Upper lobe of left lung (tissue), 6 donors: ENCODE data around the gene CTR9. TPM values are rescaled to one million over a fixed set of nuclear protein-coding genes. Genes with fewer than 3 reads are reported as not detected.

Experiments used
- ATAC-seq, 2 donors: fragments of 200-7000 bp; cut with Tn5 transposase; one replicate each; pipeline ENCODE4 v1.9.1; 2022; ENCODE audit warnings: mild to moderate bottlenecking in 2 of 2, moderate library complexity in 2 of 2; ENCODE audit not compliant: low FRiP score in 2 of 2
- DNase-seq, 2 donors: peaks; one replicate each; pipeline ENCODE4 v3.0.0-alpha.2; 2019 to 2020
- H3K27ac ChIP-seq, 4 donors: fragments of 200-600 bp; sonication (generic); one replicate each; pipeline ENCODE4 v1.5.1; 2016 to 2019
- H3K27me3 ChIP-seq, 4 donors: fragments of 200-600 bp; sonication (generic); one replicate each; pipeline ENCODE4 v1.5.1; 2017 to 2019
- H3K36me3 ChIP-seq, 4 donors: fragments of 200-600 bp; sonication (generic); one replicate each; pipeline ENCODE4 v1.5.1; 2016 to 2019
- H3K4me1 ChIP-seq, 4 donors: fragments of 200-600 bp; sonication (generic); one replicate each; pipeline ENCODE4 v1.5.1; 2018 to 2019
- H3K4me3 ChIP-seq, 4 donors: fragments of 200-600 bp; sonication (generic); one replicate each; pipeline ENCODE4 v1.5.1; 2017 to 2019; ENCODE audit warnings: mild to moderate bottlenecking in 2 of 4, moderate library complexity in 1 of 4
- H3K9me3 ChIP-seq, 4 donors: fragments of 200-600 bp; sonication (generic); one replicate each; pipeline ENCODE4 v1.5.1; 2018 to 2019
- CTCF ChIP-seq, 6 experiments: fragments of 450-650 bp in 4 of 6; fragments of 200-600 bp in 2 of 6; sonication (generic) in 2 of 6; IDR thresholded peaks; one replicate each; pipeline ENCODE4 v1.5.1; 2016 to 2019; ENCODE audit warnings: antibody characterized with exemption in 6 of 6
- EP300 ChIP-seq, 4 donors: sonication (generic); formaldehyde crosslinking; IDR thresholded peaks; one replicate each; pipeline ENCODE4 v1.5.1; 2017; ENCODE audit warnings: antibody characterized with exemption in 4 of 4, control low read depth in 2 of 4
- POLR2A ChIP-seq, 4 donors: fragments of 450-650 bp; IDR thresholded peaks; one replicate each; pipeline ENCODE4 v1.5.1; 2016 to 2017; ENCODE audit warnings: antibody characterized with exemption in 4 of 4, mild to moderate bottlenecking in 2 of 4
- POLR2AphosphoS5 ChIP-seq, 2 donors: sonication (generic); formaldehyde crosslinking; IDR thresholded peaks; one replicate each; pipeline ENCODE4 v1.5.1; 2017; ENCODE audit warnings: antibody characterized with exemption in 2 of 2
- WGBS, 2 donors: methylation state at CpG; one replicate each; pipeline ENCODE4 v1.1.5; 2017 to 2018; 5-methylcytosine and 5-hydroxymethylcytosine counted together
- total RNA-seq, 6 donors: library from RNA; depleted of rRNA in 4 of 6; stranded (reverse); fragments of >200 nt in 4 of 6; gene quantifications; one replicate each; pipeline versions ENCODE4 v1.1.0 to v1.2.1, GENCODE V29; 2016 to 2021
- donor health status: DM: no; HTN: no; CAD: no; lungs with moderate emphysema.
- donor health status: DM: no; HTN: yes; CAD: no; lungs with severe emphysema.

Gene CTR9
- total RNA-seq, 6 donors from 2014 or later: 9.9 to 35.4 (median 26.9) TPM

- no peaks in the 10 kb centered on the region for H3K27me3 ChIP-seq
- peak overlapping the region in 2 of 4 donors; percentile 15 to 33 for H3K4me3 ChIP-seq
- 8 to 10% methylated on average over 20 to 21 of the region's 21 CpGs for WGBS, 2 donors
- no peak for TF ChIP-seq EP300 (IDR thresholded peaks at IDR 0.05)
- TF ChIP-seq POLR2A (IDR thresholded peaks at IDR 0.05): no peak
- peak; percentile 94 to 99 (median 98) for TF ChIP-seq CTCF (IDR thresholded peaks at IDR 0.05)
- TF ChIP-seq POLR2AphosphoS5 (IDR thresholded peaks at IDR 0.05): peak in 1 of 2 donors; percentile 53
- DNase-seq (peak; percentile 94 to 96), ATAC-seq (peak; percentile 99 to 100)
- peak overlapping the region; percentile 44 to 69 (median 68) for H3K27ac ChIP-seq
- no peaks in the 10 kb centered on the region for H3K9me3 ChIP-seq
- no peaks in the 10 kb centered on the region for H3K36me3 ChIP-seq
- H3K4me1 ChIP-seq: peaks cover 16 to 26% (median 20%) of the 10 kb centered on the region in 4 donors
Measured at GRCh38 chr11:10735481-10736475, 15.3 kb upstream of the CTR9 start.

GRCh38 chr11:10742460-10743208, 8.4 kb upstream of the CTR9 start:
- Histone ChIP-seq H3K27ac (no peak overlapping the region), H3K9me3 (no peaks in the 10 kb centered on the region), H3K36me3 (no peaks in the 10 kb centered on the region), H3K4me3 (no peak overlapping the region), H3K27me3 (no peaks in the 10 kb centered on the region), H3K4me1 (peaks cover 0 to 7% (median 5%) of the 10 kb centered on the region in 4 donors)
- ATAC-seq (no peak), DNase-seq (no peak)
- 68 to 71% methylated on average over 9 of the region's 9 CpGs for WGBS, 2 donors
- no peak for TF ChIP-seq POLR2AphosphoS5 (IDR thresholded peaks at IDR 0.05)

GRCh38 chr11:10743354-10744000, 7.6 kb upstream of the CTR9 start:
- Histone ChIP-seq H3K27ac (peak overlapping the region in 1 of 4 donors; percentile 33), H3K4me3 (no peak overlapping the region), H3K9me3 (no peaks in the 10 kb centered on the region), H3K27me3 (no peaks in the 10 kb centered on the region), H3K4me1 (peaks cover 0 to 7% (median 5%) of the 10 kb centered on the region in 4 donors), H3K36me3 (no peaks in the 10 kb centered on the region)
- TF ChIP-seq POLR2AphosphoS5 (IDR thresholded peaks at IDR 0.05) (no peak), POLR2A (IDR thresholded peaks at IDR 0.05) (no peak), EP300 (IDR thresholded peaks at IDR 0.05) (no peak), CTCF (IDR thresholded peaks at IDR 0.05) (no peak)
- peak in 1 of 2 donors; percentile 19 for DNase-seq
- ATAC-seq: no peak
- 48 to 66% methylated on average over 13 of the region's 13 CpGs for WGBS, 2 donors

- Histone ChIP-seq H3K36me3 (no peaks in the 10 kb centered on the region), H3K4me1 (peaks cover 0 to 7% (median 5%) of the 10 kb centered on the region in 4 donors), H3K9me3 (no peaks in the 10 kb centered on the region), H3K27me3 (no peaks in the 10 kb centered on the region), H3K4me3 (no peak overlapping the region), H3K27ac (no peak overlapping the region)
- TF ChIP-seq POLR2AphosphoS5 (IDR thresholded peaks at IDR 0.05): no peak
- TF ChIP-seq CTCF (IDR thresholded peaks at IDR 0.05): no peak
- TF ChIP-seq POLR2A (IDR thresholded peaks at IDR 0.05): no peak
- no peak for TF ChIP-seq EP300 (IDR thresholded peaks at IDR 0.05)
- DNase-seq (no peak), ATAC-seq (no peak)
- WGBS, 2 donors: 63 to 77% methylated on average over 3 of the region's 3 CpGs
Measured at GRCh38 chr11:10744206-10744605, 6.8 kb upstream of the CTR9 start.
